WTC11 (cell line): ENCODE measurements around the gene GALR2. TPM values are rescaled to one million over a fixed set of nuclear protein-coding genes. Genes with fewer than 3 reads are reported as not detected.

ENCODE experiments used
- AR ChIP-seq: fragments of 250-450 bp; sonication (Bioruptor Pico); IDR thresholded peaks from 2 replicates; pipeline ENCODE4 v1.9.0; 2021; ENCODE audit warnings: mild to moderate bottlenecking
- ARID4B ChIP-seq: sonication (generic); formaldehyde crosslinking; IDR thresholded peaks from 2 replicates; pipeline ENCODE4 v1.8.0; 2023; ENCODE audit warnings: missing genetic modification reagents, mild to moderate bottlenecking, borderline replicate concordance
- ATF3 ChIP-seq: sonication (generic); formaldehyde crosslinking; conservative IDR thresholded peaks from 2 replicates; pipeline ENCODE4 v1.8.1; 2022; ENCODE audit warnings: mild to moderate bottlenecking, missing genetic modification reagents
- ATF6 ChIP-seq: sonication (generic); formaldehyde crosslinking; IDR thresholded peaks from 2 replicates; pipeline ENCODE4 v1.8.1; 2023; ENCODE audit warnings: mild to moderate bottlenecking, missing genetic modification reagents
- CBFB ChIP-seq: sonication (generic); formaldehyde crosslinking; IDR thresholded peaks from 2 replicates; pipeline ENCODE4 v1.8.1; 2022; ENCODE audit warnings: mild to moderate bottlenecking, low read depth, missing genetic modification reagents
- CREB1 ChIP-seq: sonication (generic); formaldehyde crosslinking; IDR thresholded peaks from 2 replicates; pipeline ENCODE4 v1.8.0; 2023; ENCODE audit warnings: mild to moderate bottlenecking, missing genetic modification reagents
- E2F1 ChIP-seq: sonication (generic); formaldehyde crosslinking; IDR thresholded peaks from 2 replicates; pipeline ENCODE4 v1.8.0; 2022; ENCODE audit warnings: mild to moderate bottlenecking, missing genetic modification reagents
- EMX1 ChIP-seq: fragments of 250-450 bp; sonication (Bioruptor Pico); IDR thresholded peaks from 2 replicates; pipeline ENCODE4 v1.8.0; 2021; ENCODE audit warnings: mild to moderate bottlenecking
- GABPB1 ChIP-seq: sonication (generic); formaldehyde crosslinking; IDR thresholded peaks from 2 replicates; pipeline ENCODE4 v1.8.1; 2023; ENCODE audit warnings: mild to moderate bottlenecking, missing genetic modification reagents
- IRF1 ChIP-seq: sonication (generic); formaldehyde crosslinking; IDR thresholded peaks from 2 replicates; pipeline ENCODE4 v1.8.0; 2023; ENCODE audit warnings: missing genetic modification reagents
- JUN ChIP-seq: sonication (generic); formaldehyde crosslinking; IDR thresholded peaks from 2 replicates; pipeline ENCODE4 v1.8.0; 2023; ENCODE audit warnings: mild to moderate bottlenecking, missing genetic modification reagents
- MXD4 ChIP-seq: fragments of 250-450 bp; sonication (Bioruptor Pico); IDR thresholded peaks from 2 replicates; pipeline ENCODE4 v1.8.0; 2021; ENCODE audit warnings: mild to moderate bottlenecking, moderate library complexity, borderline replicate concordance
- OVOL2 ChIP-seq: fragments of 250-450 bp; sonication (Bioruptor Pico); IDR thresholded peaks from 2 replicates; pipeline ENCODE4 v1.9.0; 2021; ENCODE audit warnings: mild to moderate bottlenecking, borderline replicate concordance
- SP1 ChIP-seq: sonication (generic); formaldehyde crosslinking; conservative IDR thresholded peaks from 2 replicates; pipeline ENCODE4 v1.8.1; 2022; ENCODE audit warnings: missing genetic modification reagents
- TEAD4 ChIP-seq: sonication (generic); formaldehyde crosslinking; IDR thresholded peaks from 2 replicates; pipeline ENCODE4 v1.8.0; 2022; ENCODE audit warnings: mild to moderate bottlenecking, missing genetic modification reagents
- USF1 ChIP-seq: sonication (generic); formaldehyde crosslinking; IDR thresholded peaks from 2 replicates; pipeline ENCODE4 v1.8.0; 2022; ENCODE audit warnings: mild to moderate bottlenecking, missing genetic modification reagents
- ZMAT4 ChIP-seq: fragments of 250-450 bp; sonication (Bioruptor Pico); IDR thresholded peaks from 2 replicates; pipeline ENCODE4 v1.9.0; 2021; ENCODE audit warnings: mild to moderate bottlenecking
- ZNF425 ChIP-seq: fragments of 250-450 bp; sonication (Bioruptor Pico); conservative IDR thresholded peaks from 2 replicates; pipeline ENCODE4 v1.9.0; 2021; ENCODE audit warnings: mild to moderate bottlenecking
- ZNF512 ChIP-seq: sonication (generic); formaldehyde crosslinking; IDR thresholded peaks from 2 replicates; pipeline ENCODE4 v1.8.1; 2022; ENCODE audit warnings: missing genetic modification reagents, borderline replicate concordance
- total RNA-seq: library from RNA; stranded (reverse); gene quantifications from 3 replicates; pipeline ENCODE4 v1.2.3, GENCODE V29; 2021

Gene GALR2
- total RNA-seq, 1 experiment from 2014 or later = 2.9 TPM

GRCh38 chr17:76076765-76077583 lies 2.4 kb downstream of the GALR2 start (continued):
- TF ChIP-seq ZNF425 (no peak), IRF1 (CRISPR knock-in tag) (no peak), CBFB (CRISPR knock-in tag) (no peak), JUN (no peak), TEAD4 (CRISPR knock-in tag) (no peak), ZNF512 (no peak), ATF3 (CRISPR knock-in tag) (no peak), USF1 (CRISPR knock-in tag) (no peak), MXD4 (CRISPR knock-in tag) (no peak), ZMAT4 (no peak), OVOL2 (no peak), EMX1 (CRISPR knock-in tag) (no peak), E2F1 (CRISPR knock-in tag) (no peak), AR (no peak), ATF6 (CRISPR knock-in tag) (no peak), SP1 (CRISPR knock-in tag) (no peak), ARID4B (CRISPR knock-in tag) (no peak), GABPB1 (CRISPR knock-in tag) (no peak), CREB1 (CRISPR knock-in tag) (no peak)
